AG09319 (cell line): ENCODE measurements around the gene TM9SF2.

Experiments used
- DNase-seq: peaks from one replicate; pipeline ENCODE4 v3.0.0-alpha.2; 2010; ENCODE audit warnings: low read depth; ENCODE audit errors: extremely low read depth
- CTCF ChIP-seq: IDR thresholded peaks from 2 replicates; pipeline ENCODE4 v1.5.1; 2011; ENCODE audit warnings: low read depth, mild to moderate bottlenecking, inconsistent platforms, low read length, moderate library complexity

The TM9SF2 gene

GRCh38 chr13:99496184-99497142, 4.8 kb upstream of the TM9SF2 start:
- TF ChIP-seq CTCF, result no peak
- peak; percentile 49 for DNase-seq

- TF ChIP-seq CTCF, result no peak
- DNase-seq, result peak; percentile 93
Measured at GRCh38 chr13:99498171-99499161, 2.8 kb upstream of the TM9SF2 start.

- TF ChIP-seq CTCF, result no peak
- no peak for DNase-seq
Measured at GRCh38 chr13:99500839-99501183, 461 bp upstream of the TM9SF2 start.

- no peak for TF ChIP-seq CTCF
Measured at GRCh38 chr13:99501848-99502301, 603 bp downstream of the TM9SF2 start.

GRCh38 chr13:99505814-99506269, 4.6 kb downstream of the TM9SF2 start:
- DNase-seq, result no peak
- TF ChIP-seq CTCF, result peak; percentile 34

More at GRCh38 chr13:99501848-99502301, 603 bp downstream of the TM9SF2 start:
- no peak for DNase-seq

- TF ChIP-seq CTCF, result no peak
- DNase-seq, result no peak
Measured at GRCh38 chr13:99506634-99507033, 5.4 kb downstream of the TM9SF2 start.

GRCh38 chr13:99507054-99507453, 5.8 kb downstream of the TM9SF2 start:
- TF ChIP-seq CTCF, result no peak
- DNase-seq, result no peak
